Vein endothelial cell (primary cell): ENCODE results near the gene MAEL. TPM values are rescaled to one million over a fixed set of nuclear protein-coding genes. Genes with fewer than 3 reads are reported as not detected.

Experiments used
- small RNA-seq: library from RNA; depleted of rRNA; stranded (forward); fragments of <200 nt; gene quantifications from one replicate; pipeline ENCODE3, GENCODE V24; 2012
- total RNA-seq: library from RNA; depleted of rRNA; stranded (reverse); fragments of >200 nt; gene quantifications from 2 replicates; pipeline ENCODE4 v1.2.3, GENCODE V29; 2012

The MAEL gene
- 0.33 and 0.67 TPM in 2 replicates for total RNA-seq

DNA sequence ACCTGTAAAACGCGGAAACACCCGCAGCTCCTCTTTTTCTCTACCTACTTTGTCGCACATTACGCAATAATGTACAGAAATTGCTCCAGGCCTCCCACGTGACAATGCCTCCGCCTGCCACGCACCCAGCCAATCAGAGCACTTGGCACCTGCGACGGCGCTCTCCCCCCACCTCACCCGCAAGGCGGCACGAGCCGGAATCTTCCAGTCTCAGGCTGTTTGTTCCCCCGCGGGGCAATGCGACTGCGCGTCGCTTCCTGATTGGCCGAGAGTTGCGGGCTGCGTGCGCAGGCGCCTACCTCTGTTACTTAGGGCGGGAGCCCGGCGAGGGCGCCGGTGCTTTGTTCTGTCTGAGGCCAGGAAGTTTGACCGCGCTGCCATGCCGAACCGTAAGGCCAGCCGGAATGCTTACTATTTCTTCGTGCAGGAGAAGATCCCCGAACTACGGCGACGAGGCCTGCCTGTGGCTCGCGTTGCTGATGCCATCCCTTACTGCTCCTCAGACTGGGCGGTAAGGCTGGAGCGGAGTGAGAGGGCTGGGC, at the start of gene MAEL:
Gene MAEL, plus strand, starts transcription at position 307 of the 542 bp plus-strand sequence. Its CDS starts 73 bp downstream, at position 380.

DNA sequence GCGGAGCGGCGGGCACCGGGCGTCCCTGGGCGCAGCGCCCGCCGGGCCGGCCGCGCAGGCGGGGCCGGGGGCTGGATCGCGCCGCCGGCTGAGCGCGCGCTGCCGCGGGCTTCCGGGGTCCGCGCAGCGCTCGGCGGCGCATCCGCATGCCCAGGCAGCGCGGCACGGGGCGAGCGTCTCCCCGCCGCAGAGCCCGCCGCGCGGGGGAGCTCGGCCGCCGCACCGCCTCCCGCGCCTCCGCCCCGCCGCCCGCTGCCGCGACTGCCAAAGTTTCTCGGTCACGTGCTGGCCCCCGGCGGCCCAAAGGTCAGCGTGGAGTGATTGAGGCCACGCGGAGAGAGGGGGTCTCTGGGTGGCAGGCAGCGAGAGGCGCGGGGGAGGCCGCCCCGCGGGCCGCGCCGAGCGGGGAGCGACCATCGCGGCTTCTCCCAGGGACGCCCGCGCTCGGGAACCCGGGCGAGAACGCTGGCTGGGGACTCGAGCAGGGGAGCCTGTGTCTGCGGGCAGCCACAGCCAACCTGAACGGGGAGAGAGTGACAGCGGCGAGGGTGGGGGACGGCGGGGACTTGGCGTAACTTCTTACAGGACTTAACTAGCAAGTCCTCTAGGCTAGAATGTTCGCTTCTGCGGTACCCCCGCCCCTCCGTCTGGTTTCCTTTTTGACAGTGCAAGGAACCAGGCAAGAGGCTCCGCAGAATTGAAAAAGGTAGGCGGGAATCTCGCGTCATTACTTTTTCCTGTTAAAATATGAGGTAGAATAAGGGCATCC, 13.5 kb upstream of the MAEL start, which contains the start of gene ILDR2:
Gene ILDR2, minus strand, starts transcription at position 180 of the 769 bp plus-strand sequence. CDS start 272 bp downstream, outside the sequence.

Small RNA genes within 50 kb of the gene (small RNA-seq; reads per million reads assigned to genes)
- 0.27 reads per million, percentile 4 among the genes with 10 or more reads in this experiment for gene RNA5SP65

Other genes with a start within 250 kb of the MAEL start
- gene POGK, start 149.8 kb upstream of the MAEL start, total RNA-seq, result 34.3 and 35.5 TPM in 2 replicates
- 9.1 and 10.3 TPM in 2 replicates for gene TADA1, start 113.0 kb upstream of the MAEL start, total RNA-seq
- gene ILDR2, start 13.7 kb upstream of the MAEL start, total RNA-seq, result not detected in 2 replicates
- not detected in 2 replicates for gene GPA33, start 101.1 kb downstream of the MAEL start, total RNA-seq
- not detected in 2 replicates for gene STYXL2, start 104.8 kb downstream of the MAEL start, total RNA-seq
- 10.5 and 13.7 TPM in 2 replicates for gene POU2F1, start 231.6 kb downstream of the MAEL start, total RNA-seq